HG02840 (cell line): Measurements from ENCODE around the gene TRMT112.
"Not testable (repeated sequence)": the region's sequence is repeated elsewhere in the genome, so short reads cannot be mapped to it uniquely, and the experiment has no call there.

Experiments used
- ATAC-seq: cut with Tn5 transposase; IDR thresholded peaks from one replicate; pipeline ENCODE4 v1.9.1; 2021; ENCODE audit warnings: mild to moderate bottlenecking, moderate library complexity, moderate number of reproducible peaks; ENCODE audit not compliant: unreplicated experiment, low FRiP score

TRMT112 gene

GRCh38 chr11:64314805-64315561 lies 2.4 kb downstream of the TRMT112 start:
- no peak for ATAC-seq

GRCh38 chr11:64314146-64314804 lies 3.1 kb downstream of the TRMT112 start:
- no peak for ATAC-seq

- ATAC-seq, result no peak
Observed at GRCh38 chr11:64313491-64314145, 3.7 kb downstream of the TRMT112 start.

GRCh38 chr11:64312947-64313346 lies 4.4 kb downstream of the TRMT112 start:
- ATAC-seq, result no peak

GRCh38 chr11:64307795-64308194 lies 9.6 kb downstream of the TRMT112 start:
- not testable (repeated sequence) for ATAC-seq

- ATAC-seq, result no peak
Observed at GRCh38 chr11:64306876-64307622, 10.3 kb downstream of the TRMT112 start.

GRCh38 chr11:64306563-64306875 lies 10.8 kb downstream of the TRMT112 start:
- no peak for ATAC-seq

GRCh38 chr11:64305691-64306562 lies 11.4 kb downstream of the TRMT112 start:
- peak; percentile 20 for ATAC-seq

GRCh38 chr11:64305075-64305690 lies 12.2 kb downstream of the TRMT112 start, which contains the start of gene ESRRA:
TSS of gene ESRRA (plus strand) at chr11:64305524. CDS start at chr11:64307180, 1,656 bp downstream.
- peak; percentile 78 for ATAC-seq

GRCh38 chr11:64304316-64305072 lies 12.9 kb downstream of the TRMT112 start:
- peak; percentile 21 for ATAC-seq

GRCh38 chr11:64304032-64304315 lies 13.4 kb downstream of the TRMT112 start:
- no peak for ATAC-seq

- ATAC-seq, result no peak
Observed at GRCh38 chr11:64303109-64304031, 14.0 kb downstream of the TRMT112 start.

- ATAC-seq, result no peak
Observed at GRCh38 chr11:64299847-64300648, 17.3 kb downstream of the TRMT112 start, which contains the start of gene CATSPERZ. TSS of gene CATSPERZ (plus strand) at chr11:64300358. CDS start at chr11:64300411, 53 bp downstream.

- no peak for ATAC-seq
Observed at GRCh38 chr11:64298966-64299846, 18.2 kb downstream of the TRMT112 start.

- ATAC-seq, result no peak
Observed at GRCh38 chr11:64297699-64298358, 19.5 kb downstream of the TRMT112 start.
